Measurements from ENCODE around the gene CACNA2D3. TPM values are rescaled to one million over a fixed set of nuclear protein-coding genes. Genes with fewer than 3 reads are reported as not detected.

CACNA2D3 gene
- polyA plus RNA-seq, 4 donors: 1.5 to 2.1 (median 1.7) TPM

- DNase-seq (ENCODE audit: low read depth in 4 of 4, low spot score in 3 of 4): no peak
Observed at GRCh38 chr3:55007971-55008370, 885.6 kb downstream of the CACNA2D3 start.

- no peak for DNase-seq (ENCODE audit: low read depth in 4 of 4, low spot score in 3 of 4)
Observed at GRCh38 chr3:55009372-55009771, 887.0 kb downstream of the CACNA2D3 start.

DNA sequence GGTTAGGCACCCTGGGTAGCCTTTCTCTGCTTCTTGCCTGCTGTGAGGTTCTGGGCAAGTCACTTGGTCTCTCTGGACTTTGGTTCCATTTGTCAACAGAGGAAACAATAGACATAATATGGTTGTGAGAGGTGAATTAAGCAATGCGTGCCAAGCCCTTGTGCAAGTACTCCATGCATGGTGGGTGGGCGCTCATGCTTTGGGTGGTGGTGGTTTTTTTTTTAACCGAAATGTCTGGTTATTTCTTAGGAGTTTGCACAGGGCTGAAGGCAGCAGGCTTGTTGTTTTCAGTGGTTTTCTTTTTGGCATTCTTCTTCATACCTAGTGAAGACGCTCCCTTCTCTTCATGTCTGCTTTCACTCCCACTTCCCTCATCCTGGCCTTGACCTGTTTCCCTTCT lies 889.7 kb downstream of the CACNA2D3 start:
- DNase-seq (ENCODE audit: low read depth in 4 of 4, low spot score in 3 of 4): no peak

DNA sequence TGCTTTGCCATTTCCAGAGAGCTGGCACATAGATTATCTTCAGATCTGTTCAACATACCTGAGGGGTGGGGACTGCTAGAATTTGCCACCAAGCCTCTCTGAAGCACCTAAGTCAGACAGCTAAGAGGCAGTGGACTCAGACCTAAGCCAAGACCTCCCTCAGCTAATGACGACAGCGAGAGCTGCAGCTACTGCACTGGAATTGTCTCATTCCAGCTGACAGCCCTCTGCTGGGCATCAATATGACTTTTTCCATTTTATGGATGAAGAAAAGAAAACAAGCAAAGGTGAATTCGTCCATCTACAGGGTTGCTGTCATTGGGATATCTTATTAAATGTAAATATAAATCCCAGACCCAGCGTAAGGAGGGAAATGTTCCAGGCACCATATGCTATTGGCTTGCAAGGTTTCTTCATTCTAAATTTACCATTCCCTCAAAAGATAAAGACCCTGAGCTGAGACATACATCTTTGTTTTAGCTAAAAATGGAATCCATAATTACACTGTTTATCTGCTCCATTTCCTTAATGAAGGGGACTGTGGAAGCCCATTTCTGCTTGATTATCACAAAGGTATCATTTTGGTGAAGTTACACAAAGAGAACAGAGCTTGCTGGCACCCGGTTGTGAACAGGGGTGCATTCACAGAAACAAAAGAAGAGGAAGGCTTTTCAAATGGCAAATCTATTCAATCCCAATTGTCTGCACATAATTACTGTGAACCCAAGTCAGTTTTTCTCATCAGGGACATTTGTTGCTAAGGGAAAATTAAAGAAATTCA lies 891.0 kb downstream of the CACNA2D3 start:
- DNase-seq (ENCODE audit: low read depth in 4 of 4, low spot score in 3 of 4): no peak

- no peak for DNase-seq (ENCODE audit: low read depth in 4 of 4, low spot score in 3 of 4)
Observed at GRCh38 chr3:55014081-55014480, 891.7 kb downstream of the CACNA2D3 start.

DNA sequence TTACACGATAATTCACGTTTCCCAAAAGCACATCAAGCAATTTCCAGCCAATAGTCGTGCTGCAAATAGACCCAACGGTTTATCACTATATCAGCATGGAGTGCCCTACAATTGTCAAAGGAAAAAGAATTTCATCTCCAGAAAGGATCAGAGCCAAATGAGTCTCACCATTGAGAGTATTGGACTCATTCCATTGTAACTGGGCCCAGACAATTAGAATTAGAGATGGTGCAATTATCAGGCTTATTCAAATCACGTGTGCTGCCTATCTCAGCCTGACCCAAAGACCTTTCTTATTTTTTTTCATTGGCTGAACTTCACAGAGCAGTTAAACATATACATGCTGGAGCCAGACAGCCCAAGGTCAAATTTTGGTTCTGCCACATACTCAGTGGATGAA lies 892.6 kb downstream of the CACNA2D3 start:
- DNase-seq (ENCODE audit: low read depth in 4 of 4, low spot score in 3 of 4): no peak

DNA sequence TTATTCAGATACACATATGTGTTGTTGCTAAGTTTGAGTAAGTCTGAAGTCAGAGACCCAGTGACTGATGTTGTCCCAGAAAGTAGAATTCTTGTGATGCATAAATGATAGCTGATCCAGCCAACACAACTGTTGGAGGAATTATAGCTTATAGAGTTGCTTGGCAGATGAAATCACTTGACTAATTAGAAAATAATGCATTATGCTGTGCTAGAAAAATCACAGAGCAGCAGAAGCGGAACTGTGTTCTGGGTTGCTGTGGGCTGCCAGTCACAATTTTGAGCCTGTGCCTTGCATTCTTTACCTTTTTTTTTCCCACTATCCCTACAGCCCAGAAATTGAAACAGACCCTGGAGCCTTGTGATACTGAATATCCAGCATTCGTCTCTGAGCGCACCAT lies 895.5 kb downstream of the CACNA2D3 start:
- DNase-seq (ENCODE audit: low read depth in 4 of 4, low spot score in 3 of 4): no peak

GRCh38 chr3:55030938-55031337 lies 908.6 kb downstream of the CACNA2D3 start:
- DNase-seq (ENCODE audit: low read depth in 4 of 4, low spot score in 3 of 4): no peak

DNA sequence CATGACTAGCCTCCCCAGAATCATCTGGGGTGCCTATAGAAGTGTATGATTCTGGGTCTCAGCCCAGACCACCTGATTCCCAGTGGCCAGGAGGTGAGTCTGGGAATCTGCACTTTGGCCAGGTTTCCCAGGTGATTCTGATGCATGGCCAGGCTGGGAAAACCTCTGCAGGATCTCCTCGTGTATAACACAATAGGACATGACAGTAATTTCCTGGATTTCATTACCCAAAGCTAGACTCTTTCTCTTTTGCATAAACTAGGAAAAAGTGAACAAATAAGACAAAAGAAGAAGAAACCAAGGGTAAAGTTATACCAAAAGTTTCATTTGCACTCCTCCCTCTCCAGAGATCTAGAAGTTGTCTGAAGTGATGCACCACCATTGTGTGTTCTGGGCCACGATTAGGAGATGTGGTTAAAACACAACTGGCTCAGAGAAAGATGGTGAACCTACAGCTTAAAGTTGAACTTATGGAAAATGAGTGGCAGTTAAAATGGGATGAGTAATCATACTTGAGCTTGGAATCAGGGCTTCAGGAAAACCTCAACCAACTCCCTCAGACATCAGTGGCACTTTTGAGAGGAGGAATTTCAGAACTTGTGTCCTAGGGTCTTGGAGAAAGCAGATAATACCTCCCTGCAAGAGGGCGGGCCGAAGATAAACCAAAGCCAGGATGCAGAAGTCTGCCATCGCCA lies 914.7 kb downstream of the CACNA2D3 start:
- DNase-seq (ENCODE audit: low read depth in 4 of 4, low spot score in 3 of 4): no peak

DNA sequence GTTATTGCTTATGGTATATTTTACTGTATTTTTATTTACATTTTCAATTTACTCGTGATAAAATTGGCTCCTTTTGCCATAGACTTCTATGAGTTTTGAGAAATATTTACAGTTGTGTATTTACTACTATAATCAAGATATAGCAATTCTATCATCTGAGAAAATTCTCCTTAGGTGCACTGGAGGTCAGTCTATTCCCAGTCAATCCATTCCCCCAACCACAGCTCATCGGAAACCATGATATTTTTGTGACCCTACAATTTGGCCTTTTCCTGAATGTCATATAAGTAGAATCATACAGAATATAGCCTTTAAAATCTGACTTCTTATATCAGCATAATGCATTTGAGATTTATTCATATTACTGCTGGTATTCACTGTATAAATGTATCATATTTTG lies 920.2 kb downstream of the CACNA2D3 start:
- no peak for DNase-seq (ENCODE audit: low read depth in 4 of 4, low spot score in 3 of 4)

DNA sequence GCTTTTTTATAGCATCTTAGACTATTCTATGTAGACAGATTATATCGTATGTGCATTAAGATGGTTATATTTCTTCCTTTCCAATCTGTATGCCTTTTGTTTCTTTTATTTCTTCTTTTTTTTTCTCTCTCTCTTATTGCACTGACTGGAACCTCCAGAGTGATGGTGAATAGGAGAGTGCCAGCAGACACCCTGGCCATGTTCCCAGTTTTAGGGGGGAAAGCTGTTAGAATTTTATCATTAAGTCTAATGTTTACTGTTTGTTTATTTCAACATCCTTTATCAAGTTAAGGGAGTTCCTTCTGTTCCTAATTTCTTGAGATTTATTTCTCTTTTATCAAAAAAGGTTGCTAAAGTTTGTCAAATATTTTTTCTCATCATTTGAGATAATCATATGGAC lies 922.1 kb downstream of the CACNA2D3 start:
- no peak for DNase-seq (ENCODE audit: low read depth in 4 of 4, low spot score in 3 of 4)

- no peak for DNase-seq (ENCODE audit: low read depth in 4 of 4, low spot score in 3 of 4)
Observed at GRCh38 chr3:55059027-55059629, 936.8 kb downstream of the CACNA2D3 start.

- DNase-seq (ENCODE audit: low read depth in 4 of 4, low spot score in 3 of 4): no peak
Observed at GRCh38 chr3:55060896-55061719, 938.8 kb downstream of the CACNA2D3 start.

GRCh38 chr3:55061720-55062034 lies 939.3 kb downstream of the CACNA2D3 start:
- DNase-seq (ENCODE audit: low read depth in 4 of 4, low spot score in 3 of 4): no peak

GRCh38 chr3:55064164-55064563 lies 941.8 kb downstream of the CACNA2D3 start:
- DNase-seq (ENCODE audit: low read depth in 4 of 4, low spot score in 3 of 4): no peak

DNA sequence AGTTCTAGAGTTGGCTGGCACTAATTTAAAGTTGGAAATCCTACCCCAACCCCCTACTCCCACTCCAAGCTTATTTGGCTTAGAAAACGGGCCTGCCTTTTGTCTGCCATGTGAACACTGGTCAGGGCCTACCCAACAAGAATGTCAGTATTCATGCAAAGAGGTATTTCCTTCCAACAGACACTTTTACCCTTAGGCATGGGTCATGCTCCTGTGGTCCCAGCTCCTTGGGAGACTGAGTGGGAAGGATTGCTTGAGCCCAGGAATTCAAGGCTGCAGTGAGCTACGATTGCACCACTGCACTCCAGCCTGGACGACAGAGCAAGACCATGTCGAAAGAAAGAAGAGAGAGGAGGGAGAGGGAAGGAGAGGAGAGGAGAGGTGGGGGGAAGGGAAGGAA lies 943.0 kb downstream of the CACNA2D3 start:
- DNase-seq (ENCODE audit: low read depth in 4 of 4, low spot score in 3 of 4): no peak

DNA sequence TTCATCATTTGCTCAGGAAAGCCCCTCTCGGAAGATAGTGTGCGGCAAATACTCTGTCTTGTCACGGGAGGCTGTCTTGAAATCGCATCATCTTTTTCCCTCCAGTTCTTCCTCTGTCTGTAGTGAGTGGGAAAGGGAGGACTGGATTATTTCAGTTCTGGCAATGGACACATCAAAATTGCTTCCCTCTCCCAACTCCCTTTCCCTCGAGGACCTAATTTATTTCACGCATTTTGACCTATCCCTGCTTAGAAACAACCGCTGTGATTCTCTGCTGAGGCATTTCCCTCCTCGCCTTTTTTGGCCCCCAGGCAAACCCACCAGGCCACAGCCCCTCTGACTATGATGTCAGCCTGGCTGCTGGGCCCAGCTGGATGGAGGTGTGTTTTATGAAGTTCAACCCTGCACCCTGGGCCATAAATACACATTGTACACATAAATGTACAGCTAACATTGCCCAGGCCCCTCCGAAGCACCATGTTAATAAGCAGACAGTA lies 944.2 kb downstream of the CACNA2D3 start:
- DNase-seq (ENCODE audit: low read depth in 4 of 4, low spot score in 3 of 4): peak; percentile 10 to 38 (median 30)

- DNase-seq (ENCODE audit: low read depth in 4 of 4, low spot score in 3 of 4): no peak
Observed at GRCh38 chr3:55069950-55070349, 947.6 kb downstream of the CACNA2D3 start.

DNA sequence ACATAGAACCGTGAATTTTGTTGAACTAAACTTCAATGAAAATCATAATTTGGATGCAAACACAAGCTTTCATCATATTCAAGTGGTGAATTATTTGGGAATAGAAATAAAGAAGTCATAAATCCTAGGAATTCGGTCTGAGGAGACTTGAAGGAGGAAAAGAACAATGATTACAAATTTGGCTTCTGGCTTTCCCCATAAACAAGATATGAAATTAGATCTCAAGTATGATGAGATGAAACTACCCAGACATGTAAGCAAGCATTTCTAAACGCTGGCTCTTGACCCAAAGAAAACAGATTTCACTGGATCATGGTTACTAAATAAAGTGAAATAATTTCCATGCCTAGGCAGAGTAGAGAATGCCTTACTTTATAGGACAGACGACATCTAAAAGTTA lies 952.4 kb downstream of the CACNA2D3 start:
- no peak for DNase-seq (ENCODE audit: low read depth in 4 of 4, low spot score in 3 of 4)

DNA sequence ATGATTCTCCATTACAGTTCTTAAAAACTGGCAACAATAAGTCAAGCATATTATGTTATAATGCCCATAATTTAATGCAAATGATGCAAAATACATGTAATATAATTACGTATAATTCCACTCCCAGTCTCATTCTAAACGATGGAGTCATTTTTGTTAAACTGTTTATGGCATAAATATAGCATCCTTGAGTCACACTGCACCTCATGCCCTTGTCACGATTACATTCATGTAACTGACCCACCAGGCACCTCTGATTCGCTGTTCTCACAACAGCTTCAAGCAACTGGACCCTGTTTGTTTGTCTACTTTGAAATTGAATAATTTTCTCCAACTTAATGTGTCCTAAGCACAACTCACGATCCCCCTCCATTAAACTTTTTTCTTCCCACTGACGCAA lies 953.5 kb downstream of the CACNA2D3 start:
- no peak for DNase-seq (ENCODE audit: low read depth in 4 of 4, low spot score in 3 of 4)

DNA sequence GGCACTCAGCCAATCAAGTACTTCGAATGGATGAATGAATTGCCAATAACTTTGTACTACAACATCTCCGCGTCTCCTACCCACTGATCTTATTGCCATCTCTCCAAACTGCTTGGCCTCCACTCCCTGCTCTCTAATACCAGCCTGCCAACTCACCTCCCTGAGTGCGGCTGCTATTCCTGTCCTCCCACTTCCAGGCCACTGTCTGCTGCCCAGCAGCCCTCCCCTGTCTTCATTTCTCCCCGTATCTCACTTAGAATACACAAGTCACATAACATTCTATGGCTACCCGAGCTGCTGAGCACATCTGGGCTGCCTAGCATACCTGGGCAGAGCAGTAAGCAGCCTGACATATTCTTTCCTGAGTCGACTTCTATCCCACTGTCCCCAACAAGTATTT lies 955.4 kb downstream of the CACNA2D3 start:
- DNase-seq (ENCODE audit: low read depth in 4 of 4, low spot score in 3 of 4): no peak

All from right renal pelvis (tissue), 4 donors.